Parathyroid adenoma (tissue), 2 donors: ENCODE data around the gene ZNF619.

Experiments used
- H2AFZ ChIP-seq: fragments of 300-600 bp; sonication (generic); one replicate; pipeline ENCODE4 v1.7.0; 2017; ENCODE audit warnings: antibody characterized with exemption, mild to moderate bottlenecking
- H3K27ac ChIP-seq: fragments of 300-600 bp; sonication (generic); one replicate; pipeline ENCODE4 v1.7.0; 2017
- H3K27me3 ChIP-seq: fragments of 300-600 bp; sonication (generic); one replicate; pipeline ENCODE4 v1.7.0; 2017; ENCODE audit warnings: low read length; ENCODE audit not compliant: control insufficient read depth, insufficient read depth
- H3K36me3 ChIP-seq: fragments of 300-600 bp; sonication (generic); one replicate; pipeline ENCODE4 v1.7.0; 2017; ENCODE audit warnings: low read length; ENCODE audit not compliant: control insufficient read depth, insufficient read depth
- H3K4me1 ChIP-seq: fragments of 300-600 bp; sonication (generic); one replicate; pipeline ENCODE4 v1.7.0; 2017; ENCODE audit warnings: control low read depth
- H3K4me2 ChIP-seq: fragments of 300-600 bp; sonication (generic); one replicate; pipeline ENCODE4 v1.7.0; 2017; ENCODE audit warnings: low read length
- H3K4me3 ChIP-seq: fragments of 300-600 bp; sonication (generic); one replicate; pipeline ENCODE4 v1.7.0; 2017; ENCODE audit warnings: low read depth, low read length
- H3K79me2 ChIP-seq: fragments of 300-600 bp; sonication (generic); one replicate; pipeline ENCODE4 v1.7.0; 2017; ENCODE audit warnings: control low read depth
- H3K9ac ChIP-seq: fragments of 300-600 bp; sonication (generic); one replicate; pipeline ENCODE4 v1.7.0; 2017; ENCODE audit warnings: mild to moderate bottlenecking
- H3K9me3 ChIP-seq: fragments of 300-600 bp; sonication (generic); one replicate; pipeline ENCODE4 v1.7.0; 2017; ENCODE audit warnings: low read length; ENCODE audit not compliant: control insufficient read depth
- TF ChIP-seq, protein P1 (sequence below): fragments of 300-600 bp; sonication (generic); IDR thresholded peaks from one replicate; pipeline ENCODE4 v1.7.0; 2017; ENCODE audit warnings: antibody characterized with exemption, mild to moderate bottlenecking
- donor health status: primary hyperparathyroidism.

ZNF619 gene

DNA sequence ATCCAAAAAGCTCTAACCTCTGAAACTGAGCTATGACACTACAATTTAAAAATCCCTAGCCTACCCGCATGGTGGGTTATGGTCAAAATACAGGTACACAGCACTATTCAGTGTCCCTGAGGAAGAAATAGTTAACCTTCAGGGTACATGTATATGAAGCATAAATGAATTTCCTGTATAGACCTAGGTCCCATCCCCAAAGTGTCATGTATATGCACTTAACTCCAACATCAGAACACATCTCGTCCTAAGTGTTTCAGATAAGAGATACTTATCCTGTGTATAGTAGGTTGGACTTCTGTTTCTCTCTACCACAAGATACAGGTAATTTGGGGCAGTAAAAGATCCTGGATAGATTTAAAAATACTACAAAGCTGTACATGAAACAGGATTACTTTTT is 13.3 kb upstream of the ZNF619 start:
- no peak overlapping the region for H3K27ac ChIP-seq
- TF ChIP-seq, protein P1, sequence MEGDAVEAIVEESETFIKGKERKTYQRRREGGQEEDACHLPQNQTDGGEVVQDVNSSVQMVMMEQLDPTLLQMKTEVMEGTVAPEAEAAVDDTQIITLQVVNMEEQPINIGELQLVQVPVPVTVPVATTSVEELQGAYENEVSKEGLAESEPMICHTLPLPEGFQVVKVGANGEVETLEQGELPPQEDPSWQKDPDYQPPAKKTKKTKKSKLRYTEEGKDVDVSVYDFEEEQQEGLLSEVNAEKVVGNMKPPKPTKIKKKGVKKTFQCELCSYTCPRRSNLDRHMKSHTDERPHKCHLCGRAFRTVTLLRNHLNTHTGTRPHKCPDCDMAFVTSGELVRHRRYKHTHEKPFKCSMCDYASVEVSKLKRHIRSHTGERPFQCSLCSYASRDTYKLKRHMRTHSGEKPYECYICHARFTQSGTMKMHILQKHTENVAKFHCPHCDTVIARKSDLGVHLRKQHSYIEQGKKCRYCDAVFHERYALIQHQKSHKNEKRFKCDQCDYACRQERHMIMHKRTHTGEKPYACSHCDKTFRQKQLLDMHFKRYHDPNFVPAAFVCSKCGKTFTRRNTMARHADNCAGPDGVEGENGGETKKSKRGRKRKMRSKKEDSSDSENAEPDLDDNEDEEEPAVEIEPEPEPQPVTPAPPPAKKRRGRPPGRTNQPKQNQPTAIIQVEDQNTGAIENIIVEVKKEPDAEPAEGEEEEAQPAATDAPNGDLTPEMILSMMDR, result no peak
- peaks cover under 1% of the 10 kb centered on the region for H3K4me1 ChIP-seq
- no peak overlapping the region for H3K4me3 ChIP-seq
- no peak overlapping the region for H3K4me2 ChIP-seq
- no peaks in the 10 kb centered on the region for H3K36me3 ChIP-seq
- no peaks in the 10 kb centered on the region for H3K27me3 ChIP-seq
- no peak overlapping the region for H2AFZ ChIP-seq
- no peaks in the 10 kb centered on the region for H3K9me3 ChIP-seq
- H3K9ac ChIP-seq, result no peak overlapping the region
- no peaks in the 10 kb centered on the region for H3K79me2 ChIP-seq

DNA sequence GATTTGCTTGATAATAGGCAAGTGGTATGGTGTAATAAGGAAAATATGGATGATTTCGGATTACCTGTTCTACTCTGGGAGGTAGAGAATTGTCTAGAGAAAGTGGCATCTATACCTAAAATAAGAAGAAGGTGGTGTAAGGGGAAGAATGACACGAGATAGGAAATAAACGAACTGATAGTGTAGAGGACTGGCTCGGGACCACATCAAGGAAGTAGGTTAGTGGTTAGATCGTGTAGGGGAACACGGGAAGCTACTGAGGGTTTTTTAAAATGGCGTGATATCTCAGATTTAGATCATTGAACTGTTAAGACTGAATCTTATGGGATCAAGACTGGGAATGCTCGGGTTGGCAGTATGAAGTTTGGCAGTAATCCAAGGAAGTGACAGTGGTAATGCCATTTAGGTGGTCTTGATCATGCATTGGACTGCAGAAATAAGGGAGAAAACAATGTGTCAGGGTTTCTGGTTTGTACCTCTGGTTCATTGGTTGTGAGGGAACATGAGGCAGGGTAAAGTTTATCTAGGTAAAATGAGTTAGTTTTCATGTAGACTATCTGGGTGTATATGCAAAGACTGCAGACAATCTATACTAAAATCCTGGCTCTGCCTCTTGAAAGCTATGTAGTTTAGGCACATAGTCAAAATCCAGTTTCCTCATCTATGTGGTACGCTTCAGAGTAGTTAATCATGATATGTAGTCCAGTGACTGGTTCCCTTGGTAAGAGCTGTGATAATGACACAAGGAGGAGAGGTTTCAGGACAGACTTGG is 12.4 kb upstream of the ZNF619 start:
- Histone ChIP-seq H3K36me3 (no peaks in the 10 kb centered on the region), H3K79me2 (no peaks in the 10 kb centered on the region), H2AFZ (no peak overlapping the region), H3K4me1 (no peaks in the 10 kb centered on the region), H3K4me2 (no peak overlapping the region), H3K27ac (no peak overlapping the region), H3K9ac (no peak overlapping the region), H3K9me3 (no peaks in the 10 kb centered on the region), H3K4me3 (no peak overlapping the region), H3K27me3 (no peaks in the 10 kb centered on the region)
- TF ChIP-seq, protein P1, result no peak

DNA sequence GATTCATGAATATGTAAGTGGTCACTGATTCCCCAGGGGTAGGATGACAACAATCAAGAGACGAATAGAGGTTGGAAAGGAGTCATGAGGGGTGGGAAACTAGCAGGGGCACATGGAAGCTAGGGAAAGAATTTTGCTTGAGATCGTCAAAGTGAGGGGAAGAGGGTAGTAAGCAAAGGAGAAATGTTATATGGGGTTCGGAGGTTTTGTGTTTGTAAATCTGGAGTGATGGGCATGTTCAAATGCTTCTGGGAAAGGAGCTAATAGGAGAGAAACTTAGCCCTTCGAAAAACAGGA is 11.9 kb upstream of the ZNF619 start:
- no peaks in the 10 kb centered on the region for H3K36me3 ChIP-seq
- no peak overlapping the region for H3K27ac ChIP-seq
- TF ChIP-seq, protein P1, result no peak
- no peak overlapping the region for H2AFZ ChIP-seq
- H3K4me3 ChIP-seq, result no peak overlapping the region
- no peaks in the 10 kb centered on the region for H3K27me3 ChIP-seq
- H3K9ac ChIP-seq, result no peak overlapping the region
- H3K4me2 ChIP-seq, result no peak overlapping the region
- no peaks in the 10 kb centered on the region for H3K9me3 ChIP-seq
- no peaks in the 10 kb centered on the region for H3K79me2 ChIP-seq
- no peaks in the 10 kb centered on the region for H3K4me1 ChIP-seq

DNA sequence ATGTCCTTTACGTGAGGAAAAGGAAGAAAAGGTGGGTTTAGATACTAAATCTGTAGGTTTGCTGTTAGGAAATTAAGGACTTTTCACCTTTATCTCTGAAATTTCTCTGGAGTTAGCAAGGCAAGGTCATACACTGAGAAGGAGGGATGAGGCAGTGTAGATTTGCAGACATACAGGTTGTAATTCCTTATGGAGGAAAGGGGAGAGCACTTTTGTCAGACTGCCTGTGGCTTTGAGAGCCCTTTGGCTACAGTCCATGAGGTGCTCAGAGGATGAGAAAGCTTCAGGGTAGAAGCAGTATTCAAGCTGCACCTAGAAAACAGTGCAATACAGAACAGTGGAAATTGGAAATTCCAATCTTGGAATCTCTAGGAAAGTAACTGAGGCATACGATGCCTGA is 11.5 kb upstream of the ZNF619 start:
- TF ChIP-seq, protein P1, result no peak
- no peaks in the 10 kb centered on the region for H3K4me1 ChIP-seq
- H3K27me3 ChIP-seq, result no peaks in the 10 kb centered on the region
- H3K79me2 ChIP-seq, result no peaks in the 10 kb centered on the region
- H3K9ac ChIP-seq, result no peak overlapping the region
- no peaks in the 10 kb centered on the region for H3K36me3 ChIP-seq
- H3K4me3 ChIP-seq, result no peak overlapping the region
- no peak overlapping the region for H3K4me2 ChIP-seq
- H3K27ac ChIP-seq, result no peak overlapping the region
- no peak overlapping the region for H2AFZ ChIP-seq
- H3K9me3 ChIP-seq, result no peaks in the 10 kb centered on the region

DNA sequence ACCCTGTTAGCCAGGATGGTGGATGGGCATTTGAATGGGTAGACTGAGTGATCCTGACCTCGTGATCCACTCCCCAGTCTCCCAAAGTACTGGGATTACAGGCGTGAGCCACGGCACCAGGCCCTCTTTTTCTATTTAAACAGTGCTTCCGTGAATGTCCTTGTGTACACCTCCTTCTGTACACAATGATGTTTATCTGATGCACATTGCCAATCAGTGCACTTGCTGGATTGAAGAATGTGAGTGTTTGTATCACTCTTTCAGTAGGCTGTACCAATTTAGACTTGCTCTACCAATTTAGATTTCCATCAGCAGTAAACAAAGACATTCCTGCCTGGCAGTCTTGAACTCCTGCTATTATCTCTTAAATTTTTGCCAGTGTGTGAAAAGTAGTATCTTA is 8.9 kb upstream of the ZNF619 start:
- Histone ChIP-seq H3K27ac (no peak overlapping the region), H3K36me3 (no peaks in the 10 kb centered on the region), H3K4me3 (no peak overlapping the region), H3K9me3 (no peaks in the 10 kb centered on the region), H3K79me2 (no peaks in the 10 kb centered on the region), H3K9ac (no peak overlapping the region), H3K27me3 (no peaks in the 10 kb centered on the region), H3K4me2 (no peak overlapping the region), H3K4me1 (no peaks in the 10 kb centered on the region), H2AFZ (no peak overlapping the region)
- TF ChIP-seq, protein P1, result no peak
